ENCODE results near the gene CD300LD.

GRCh38 chr17:74547264-74547663 is 44.8 kb downstream of the CD300LD start:
- TF ChIP-seq CTCF (IDR thresholded peaks at IDR 0.05) (no peak), POLR2A (IDR thresholded peaks at IDR 0.05) (no peak)
